ENCODE data around the gene NXPH3.
"Not testable (repeated sequence)": the region's sequence is repeated elsewhere in the genome, so short reads cannot be mapped to it uniquely, and the experiment has no call there.

The NXPH3 gene

GRCh38 chr17:49555495-49556222 lies 20.0 kb upstream of the NXPH3 start:
- DNase-seq: no peak

DNA sequence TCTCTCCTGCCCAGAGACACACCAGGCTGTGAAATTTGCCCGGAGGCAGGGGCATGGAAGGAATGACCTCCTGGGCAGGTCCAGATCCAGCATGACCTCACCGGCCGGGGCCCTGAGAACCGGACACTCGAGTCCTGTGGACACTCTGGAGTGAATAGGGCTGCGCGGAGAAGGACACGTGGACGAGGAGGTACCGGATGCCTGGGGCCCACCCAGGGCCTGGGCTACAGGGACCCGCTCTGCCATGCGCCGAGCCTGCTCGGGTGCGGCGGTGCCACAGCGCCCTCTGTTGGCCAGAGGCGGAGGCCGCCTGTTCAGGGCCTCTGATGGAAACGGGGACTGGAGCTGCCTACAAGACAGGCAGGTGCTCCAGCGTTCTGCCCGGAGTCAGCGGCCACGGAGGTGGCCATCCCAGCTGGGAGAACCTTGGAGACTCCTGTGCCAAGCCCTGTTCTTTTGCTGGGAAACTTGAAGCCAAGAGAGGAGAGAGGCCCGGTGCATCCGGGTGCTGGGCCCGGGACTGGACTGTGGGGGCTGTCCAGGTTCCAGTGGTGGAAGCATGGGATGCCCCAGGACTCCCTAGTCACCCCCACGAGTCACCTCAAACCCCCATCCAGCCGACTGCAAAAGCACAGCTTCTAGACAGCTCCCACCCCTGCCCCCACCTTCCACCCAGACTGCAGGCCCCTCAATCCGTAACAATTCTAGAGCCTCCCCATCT lies 19.3 kb upstream of the NXPH3 start:
- peak; percentile 89 for DNase-seq

- DNase-seq: peak; percentile 63
Observed at GRCh38 chr17:49557312-49558024, 18.2 kb upstream of the NXPH3 start.

GRCh38 chr17:49564638-49565037 lies 11.0 kb upstream of the NXPH3 start:
- no peak for DNase-seq

DNA sequence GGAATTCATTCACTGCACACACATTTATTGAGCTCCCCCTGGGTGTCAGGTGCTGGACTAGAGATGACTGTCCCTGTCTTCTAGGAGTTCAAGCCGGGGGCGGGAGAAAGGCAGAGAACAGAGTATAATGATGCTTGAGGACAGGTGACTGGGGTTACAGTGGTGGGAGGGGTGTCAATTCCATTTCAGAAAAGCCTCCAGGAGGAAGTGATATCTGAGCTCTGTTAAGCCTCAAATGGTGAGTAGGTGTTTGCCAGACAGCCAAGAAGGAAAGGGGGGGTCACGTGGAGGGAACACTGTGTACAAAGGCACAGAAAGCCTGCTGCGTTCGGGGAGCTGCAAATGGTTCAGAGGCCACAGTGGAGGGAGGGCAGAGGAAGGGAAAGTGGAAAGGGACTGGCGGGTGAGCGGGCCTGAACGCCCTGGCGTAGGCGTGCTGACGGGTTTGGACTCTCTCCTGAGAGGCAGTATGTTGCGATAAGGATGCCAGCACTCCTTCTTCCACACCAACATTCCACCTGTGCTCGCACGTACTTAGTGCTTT lies 9.7 kb upstream of the NXPH3 start:
- no peak for DNase-seq

- DNase-seq: no peak
Observed at GRCh38 chr17:49566668-49567071, 9.0 kb upstream of the NXPH3 start.

- DNase-seq: no peak
Observed at GRCh38 chr17:49567104-49567521, 8.6 kb upstream of the NXPH3 start.

- peak; percentile 91 for DNase-seq
Observed at GRCh38 chr17:49567871-49568694, 7.6 kb upstream of the NXPH3 start.

GRCh38 chr17:49568695-49569047 lies 7.0 kb upstream of the NXPH3 start:
- DNase-seq: not testable (repeated sequence)

- no peak for DNase-seq
Observed at GRCh38 chr17:49570540-49571242, 5.0 kb upstream of the NXPH3 start.

DNA sequence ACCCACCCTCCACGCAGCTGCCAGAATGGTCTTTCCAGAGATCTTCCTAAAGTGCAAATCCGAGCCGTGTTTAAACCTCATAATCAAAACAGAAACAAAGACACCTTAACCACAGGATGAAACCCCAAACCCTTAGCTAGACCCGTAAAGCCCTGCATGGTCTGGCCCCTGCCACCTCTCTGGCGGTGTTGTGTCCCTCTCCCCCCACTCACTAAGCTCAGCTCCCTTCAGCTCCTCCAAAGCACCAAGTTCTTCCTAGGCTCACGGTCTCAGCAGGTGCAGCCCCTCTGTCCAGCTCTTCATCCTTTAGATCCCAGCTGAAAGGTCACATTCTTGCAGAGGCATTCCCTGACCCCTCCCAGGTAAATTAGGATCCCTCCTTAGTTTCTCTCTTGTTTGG lies 4.4 kb upstream of the NXPH3 start:
- no peak for DNase-seq

DNA sequence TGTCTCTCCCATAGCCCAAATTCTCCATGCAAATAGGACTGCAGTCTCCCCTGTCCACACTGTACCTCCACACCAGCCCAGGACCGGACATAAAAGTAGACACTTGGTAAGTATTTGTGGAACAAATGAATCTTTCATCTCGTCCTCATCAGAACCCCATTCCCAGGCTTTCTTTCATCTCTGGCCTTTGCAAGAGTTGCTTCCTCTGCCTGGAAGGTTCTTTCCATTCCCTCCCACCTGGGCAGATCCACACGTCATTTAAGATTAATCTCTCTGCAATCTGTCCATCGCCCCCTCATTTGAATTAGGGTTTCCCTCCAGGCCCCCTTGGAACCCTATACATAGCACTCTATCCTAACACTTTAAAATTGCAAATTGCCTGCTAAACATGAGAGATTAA lies 3.9 kb upstream of the NXPH3 start:
- no peak for DNase-seq

DNA sequence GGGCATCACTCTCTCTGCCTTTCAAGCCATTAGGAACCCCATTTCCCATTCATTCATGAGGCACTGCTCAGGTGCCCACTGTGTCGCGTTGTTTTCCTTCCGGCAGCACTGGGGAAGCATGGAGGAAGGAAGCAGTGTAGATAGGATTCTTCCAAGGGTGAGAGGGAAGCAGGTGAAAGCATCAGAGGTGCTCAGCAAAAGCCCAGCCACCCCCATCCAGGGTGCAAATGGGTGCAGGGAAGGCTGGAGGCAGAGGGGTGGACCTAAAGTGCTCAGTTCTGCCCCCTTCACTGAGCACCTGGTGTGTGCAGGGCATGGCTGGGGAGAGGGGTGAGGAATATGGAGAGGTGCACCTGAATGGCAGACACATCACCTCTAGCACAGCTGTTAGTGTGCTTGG lies 3.4 kb upstream of the NXPH3 start:
- no peak for DNase-seq

- no peak for DNase-seq
Observed at GRCh38 chr17:49572806-49573420, 2.8 kb upstream of the NXPH3 start.

DNA sequence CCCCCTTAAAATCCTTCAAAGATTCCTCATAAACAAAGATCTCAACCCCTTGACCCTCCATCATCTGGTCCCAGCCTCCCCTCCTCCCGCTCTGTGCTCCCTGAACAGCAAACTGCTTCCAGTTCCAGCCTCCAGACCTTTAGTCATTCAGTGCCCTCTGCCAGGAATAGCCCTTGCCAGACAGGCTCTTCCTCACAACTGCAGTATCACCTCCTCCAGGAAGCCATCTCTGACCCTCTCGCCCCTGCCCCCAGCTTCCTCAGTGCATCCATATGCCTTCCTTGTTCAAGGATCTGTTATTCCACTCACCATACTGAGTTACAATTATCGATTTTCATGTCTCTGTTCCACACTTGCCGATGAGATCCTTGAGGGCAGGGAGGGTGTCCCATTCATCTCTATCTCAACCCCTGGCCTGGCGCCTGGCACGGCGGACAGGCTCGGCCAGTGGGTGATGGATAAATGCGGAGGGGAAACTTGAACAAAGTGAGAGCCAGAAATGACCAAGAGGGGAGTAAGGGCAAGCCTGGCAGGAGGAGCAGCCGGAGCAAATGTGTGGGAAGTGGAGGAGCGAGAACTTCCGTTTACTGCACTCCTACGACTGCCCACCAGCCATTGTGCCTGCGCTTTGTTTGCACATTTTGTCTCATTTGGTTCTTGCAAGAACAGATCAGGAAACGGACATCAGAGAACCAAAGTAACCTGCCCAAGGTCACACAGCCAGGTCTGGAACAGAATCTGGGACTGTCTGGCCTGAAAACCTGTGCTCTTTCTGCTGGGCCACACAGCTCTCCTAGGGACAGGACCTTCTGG lies 2.0 kb upstream of the NXPH3 start:
- no peak for DNase-seq

GRCh38 chr17:49574323-49574781 lies 1.3 kb upstream of the NXPH3 start:
- DNase-seq: no peak

DNA sequence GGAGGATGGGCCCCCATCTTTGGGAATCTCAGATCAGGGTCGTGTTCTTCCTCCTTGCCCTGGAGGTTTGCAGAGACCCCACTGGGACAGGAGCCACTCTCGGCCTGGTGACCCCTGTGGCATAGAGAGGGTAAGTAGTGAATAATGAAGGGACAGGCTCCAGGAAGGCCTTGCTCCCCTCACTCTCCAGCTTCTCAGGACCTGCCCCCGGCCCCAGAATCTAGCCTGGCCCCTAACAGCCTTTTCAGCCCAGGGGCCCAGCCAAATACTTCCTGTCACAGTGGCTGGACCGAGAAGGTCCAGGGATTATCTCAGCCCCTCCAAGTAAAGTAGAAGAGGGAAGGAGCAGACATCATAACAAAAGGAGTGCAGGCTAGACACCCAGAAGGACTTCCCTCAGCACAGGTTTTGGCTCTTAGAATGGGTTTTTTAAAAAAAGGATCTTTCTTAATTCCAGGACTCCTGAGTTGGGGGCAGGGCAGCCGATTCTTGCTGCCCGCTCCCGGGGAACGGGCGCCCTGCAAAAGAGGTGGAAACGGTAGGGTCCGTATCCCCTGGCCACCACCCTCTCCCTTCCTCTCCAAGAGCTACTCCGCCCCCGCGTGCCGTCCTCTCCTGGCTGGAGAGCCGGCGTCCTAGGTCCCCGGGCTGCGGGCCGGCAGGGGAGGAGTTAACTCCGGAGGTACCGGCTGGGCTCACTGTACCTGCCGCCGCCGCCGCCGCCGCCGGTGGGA lies 559 bp upstream of the NXPH3 start:
- DNase-seq: no peak

DNA sequence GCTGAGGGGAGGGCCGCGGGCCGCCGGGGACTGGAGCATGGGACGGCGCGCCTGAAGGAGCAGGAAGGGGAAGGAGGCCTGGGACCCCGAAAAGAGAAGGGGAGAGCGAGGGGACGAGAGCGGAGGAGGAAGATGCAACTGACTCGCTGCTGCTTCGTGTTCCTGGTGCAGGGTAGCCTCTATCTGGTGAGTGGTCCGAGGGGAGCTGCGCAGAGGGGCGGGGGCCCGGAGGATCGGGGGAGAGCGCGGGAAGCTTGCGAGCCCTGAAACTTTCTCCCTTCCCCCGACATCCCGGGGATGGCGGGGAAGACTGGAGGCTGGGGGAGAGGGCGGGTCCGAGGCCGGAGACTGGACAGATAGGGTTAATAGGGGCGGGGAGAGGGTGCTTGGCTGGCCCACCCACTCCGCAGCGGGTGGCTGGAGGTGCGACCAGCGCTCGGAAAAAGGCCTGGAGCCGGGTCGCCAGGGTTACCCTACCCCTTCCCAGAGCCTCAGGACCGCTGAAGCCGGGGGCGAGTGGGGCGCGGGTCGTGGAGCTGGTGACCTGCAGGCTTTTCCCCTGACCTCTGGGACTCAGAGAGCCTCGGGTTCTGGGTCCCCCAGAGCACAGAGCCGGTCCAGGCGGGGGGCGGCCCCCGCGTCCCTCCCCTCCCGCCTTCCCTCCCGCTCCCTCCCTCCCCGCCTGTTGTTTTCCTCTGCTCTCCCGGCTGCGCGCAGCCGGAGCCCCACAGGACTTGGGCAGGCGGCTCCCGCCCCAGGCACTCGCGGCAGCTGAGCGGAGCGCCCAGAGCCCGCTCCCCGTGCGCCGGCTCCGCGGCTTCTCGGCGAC lies 631 bp downstream of the NXPH3 start:
- no peak for DNase-seq
